Liver (tissue), 3 donors: ENCODE measurements around the gene TMEM234.

ENCODE experiments used
- CTCF ChIP-seq: fragments of 150-350 bp; IDR thresholded peaks from 2 replicates; pipeline ENCODE4 v1.5.1; 2017; ENCODE audit warnings: improper control_type of control experiment, low read depth, low read length; ENCODE audit not compliant: missing input control
- TAF1 ChIP-seq: conservative IDR thresholded peaks from 2 replicates; pipeline ENCODE4 v1.6.1; 2016; ENCODE audit warnings: antibody characterized with exemption, mild to moderate bottlenecking
- TF ChIP-seq, protein P1 (sequence below): IDR thresholded peaks from 2 replicates; pipeline ENCODE4 v1.6.1; 2016; ENCODE audit warnings: antibody characterized with exemption
- TF ChIP-seq, protein P2 (sequence below): IDR thresholded peaks from 2 replicates; pipeline ENCODE4 v1.6.1; 2016; ENCODE audit warnings: antibody characterized with exemption
- TF ChIP-seq, protein P3 (sequence below): IDR thresholded peaks from 2 replicates; pipeline ENCODE4 v1.6.1; 2016; ENCODE audit warnings: antibody characterized with exemption, mild to moderate bottlenecking
- donor health status: healthy.
- donor health status: healthy.

- TF ChIP-seq CTCF = no peak
- TF ChIP-seq, protein P1, sequence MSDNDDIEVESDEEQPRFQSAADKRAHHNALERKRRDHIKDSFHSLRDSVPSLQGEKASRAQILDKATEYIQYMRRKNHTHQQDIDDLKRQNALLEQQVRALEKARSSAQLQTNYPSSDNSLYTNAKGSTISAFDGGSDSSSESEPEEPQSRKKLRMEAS = no peak
- TF ChIP-seq TAF1 = no peak
- TF ChIP-seq, protein P2, sequence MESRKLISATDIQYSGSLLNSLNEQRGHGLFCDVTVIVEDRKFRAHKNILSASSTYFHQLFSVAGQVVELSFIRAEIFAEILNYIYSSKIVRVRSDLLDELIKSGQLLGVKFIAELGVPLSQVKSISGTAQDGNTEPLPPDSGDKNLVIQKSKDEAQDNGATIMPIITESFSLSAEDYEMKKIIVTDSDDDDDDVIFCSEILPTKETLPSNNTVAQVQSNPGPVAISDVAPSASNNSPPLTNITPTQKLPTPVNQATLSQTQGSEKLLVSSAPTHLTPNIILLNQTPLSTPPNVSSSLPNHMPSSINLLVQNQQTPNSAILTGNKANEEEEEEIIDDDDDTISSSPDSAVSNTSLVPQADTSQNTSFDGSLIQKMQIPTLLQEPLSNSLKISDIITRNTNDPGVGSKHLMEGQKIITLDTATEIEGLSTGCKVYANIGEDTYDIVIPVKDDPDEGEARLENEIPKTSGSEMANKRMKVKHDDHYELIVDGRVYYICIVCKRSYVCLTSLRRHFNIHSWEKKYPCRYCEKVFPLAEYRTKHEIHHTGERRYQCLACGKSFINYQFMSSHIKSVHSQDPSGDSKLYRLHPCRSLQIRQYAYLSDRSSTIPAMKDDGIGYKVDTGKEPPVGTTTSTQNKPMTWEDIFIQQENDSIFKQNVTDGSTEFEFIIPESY = no peak
- TF ChIP-seq, protein P3, sequence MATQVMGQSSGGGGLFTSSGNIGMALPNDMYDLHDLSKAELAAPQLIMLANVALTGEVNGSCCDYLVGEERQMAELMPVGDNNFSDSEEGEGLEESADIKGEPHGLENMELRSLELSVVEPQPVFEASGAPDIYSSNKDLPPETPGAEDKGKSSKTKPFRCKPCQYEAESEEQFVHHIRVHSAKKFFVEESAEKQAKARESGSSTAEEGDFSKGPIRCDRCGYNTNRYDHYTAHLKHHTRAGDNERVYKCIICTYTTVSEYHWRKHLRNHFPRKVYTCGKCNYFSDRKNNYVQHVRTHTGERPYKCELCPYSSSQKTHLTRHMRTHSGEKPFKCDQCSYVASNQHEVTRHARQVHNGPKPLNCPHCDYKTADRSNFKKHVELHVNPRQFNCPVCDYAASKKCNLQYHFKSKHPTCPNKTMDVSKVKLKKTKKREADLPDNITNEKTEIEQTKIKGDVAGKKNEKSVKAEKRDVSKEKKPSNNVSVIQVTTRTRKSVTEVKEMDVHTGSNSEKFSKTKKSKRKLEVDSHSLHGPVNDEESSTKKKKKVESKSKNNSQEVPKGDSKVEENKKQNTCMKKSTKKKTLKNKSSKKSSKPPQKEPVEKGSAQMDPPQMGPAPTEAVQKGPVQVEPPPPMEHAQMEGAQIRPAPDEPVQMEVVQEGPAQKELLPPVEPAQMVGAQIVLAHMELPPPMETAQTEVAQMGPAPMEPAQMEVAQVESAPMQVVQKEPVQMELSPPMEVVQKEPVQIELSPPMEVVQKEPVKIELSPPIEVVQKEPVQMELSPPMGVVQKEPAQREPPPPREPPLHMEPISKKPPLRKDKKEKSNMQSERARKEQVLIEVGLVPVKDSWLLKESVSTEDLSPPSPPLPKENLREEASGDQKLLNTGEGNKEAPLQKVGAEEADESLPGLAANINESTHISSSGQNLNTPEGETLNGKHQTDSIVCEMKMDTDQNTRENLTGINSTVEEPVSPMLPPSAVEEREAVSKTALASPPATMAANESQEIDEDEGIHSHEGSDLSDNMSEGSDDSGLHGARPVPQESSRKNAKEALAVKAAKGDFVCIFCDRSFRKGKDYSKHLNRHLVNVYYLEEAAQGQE = no peak
Observed at GRCh38 chr1:32198237-32199042, 23.7 kb downstream of the TMEM234 start.
